Measurements from ENCODE around the gene CDH13. TPM values are rescaled to one million over a fixed set of nuclear protein-coding genes. Genes with fewer than 3 reads are reported as not detected.

Gene CDH13
- total RNA-seq, 1 experiment from 2014 or later = not detected

DNA sequence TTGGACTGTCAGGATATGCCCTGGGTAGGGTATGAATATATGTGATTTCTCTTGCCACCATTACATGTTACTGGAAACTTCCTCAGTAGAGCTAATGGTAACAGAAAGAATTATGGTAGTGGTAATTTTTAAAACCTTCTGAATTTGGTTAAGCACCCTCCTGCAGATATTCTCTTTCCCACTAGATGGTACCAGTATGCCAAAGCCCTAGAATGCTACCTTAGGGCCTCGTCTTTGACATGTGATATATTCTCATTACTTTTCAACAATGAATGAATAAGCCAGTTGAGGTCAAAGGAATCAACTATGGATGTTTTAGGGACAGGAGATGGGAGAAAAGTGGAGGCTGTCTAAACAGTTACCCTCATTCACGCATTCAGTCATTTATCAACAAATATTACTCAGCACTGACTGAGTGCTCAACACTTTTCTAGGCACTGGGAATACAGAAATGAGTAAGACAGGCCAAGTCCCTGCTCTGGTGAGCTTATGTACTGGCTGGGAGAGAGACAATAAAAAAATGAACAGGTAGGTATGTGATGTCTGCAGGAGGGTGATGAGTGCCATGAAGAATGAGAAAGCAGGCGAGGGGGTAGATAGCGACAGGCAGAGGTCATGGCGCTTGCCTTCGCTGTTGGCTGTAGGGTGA, 14.7 kb downstream of the CDH13 start:
- in situ Hi-C loops (cut with HindIII; ENCODE audit: low pct_unique_long_range_greater_than_20kb, low sequenced_read_pairs) = no loop called here
- peak; percentile 67 for DNase-seq (ENCODE audit: low read depth, low spot score)

DNA sequence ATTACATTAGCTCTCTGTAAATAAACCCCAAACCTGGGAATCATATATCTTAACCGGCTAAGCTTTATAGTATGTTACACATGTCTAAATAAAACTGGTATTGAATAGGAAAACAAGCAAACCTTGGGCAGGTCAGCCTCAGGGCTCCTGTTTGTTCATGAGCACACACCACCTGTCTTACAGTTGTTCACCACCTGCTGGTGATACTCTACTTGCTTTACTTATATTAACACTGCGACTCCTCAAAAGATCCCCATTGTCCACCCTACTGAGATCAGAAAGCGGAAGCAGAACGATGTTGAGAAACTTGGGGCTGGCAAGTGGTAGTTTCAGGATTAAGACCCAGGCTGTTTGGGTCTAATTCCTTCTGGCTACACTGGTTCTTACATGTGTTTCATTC, 16.4 kb downstream of the CDH13 start:
- no peak for DNase-seq (ENCODE audit: low read depth, low spot score)
- in situ Hi-C loops (cut with HindIII; ENCODE audit: low pct_unique_long_range_greater_than_20kb, low sequenced_read_pairs) = no loop called here

DNA sequence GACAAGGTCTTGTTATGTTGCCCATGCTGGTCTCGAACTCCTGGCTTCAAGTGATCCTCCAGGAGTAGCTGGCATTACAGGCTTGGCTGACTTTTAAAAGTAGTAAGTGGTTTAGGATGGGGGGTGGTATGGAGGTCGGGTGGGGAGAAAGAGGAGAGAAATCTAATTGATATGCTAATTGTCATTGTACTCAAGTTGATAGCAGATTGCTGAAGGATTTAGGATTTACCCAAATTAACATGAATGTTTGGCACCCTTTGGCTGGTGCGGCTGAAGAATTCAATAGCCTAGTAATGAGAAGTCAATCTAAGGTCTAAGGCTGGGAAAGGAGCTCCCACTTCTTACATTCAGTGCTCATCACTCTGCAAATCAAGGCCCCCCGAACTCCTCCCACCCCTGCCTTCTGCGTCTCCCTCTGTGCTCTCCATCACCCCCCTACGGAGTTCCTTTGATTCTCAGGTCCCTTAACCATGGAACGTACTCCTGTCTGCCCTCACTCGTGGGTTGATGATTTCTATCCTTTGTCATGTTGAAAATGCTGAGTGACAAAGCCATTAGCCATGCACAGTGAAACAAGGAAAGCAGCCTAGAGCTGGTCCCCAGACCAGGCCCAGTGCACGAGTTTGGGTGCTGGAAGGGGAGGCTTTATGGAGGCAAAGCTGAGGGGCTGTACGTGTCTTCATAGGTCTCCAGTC, 17.3 kb downstream of the CDH13 start:
- in situ Hi-C loops (cut with HindIII; ENCODE audit: low pct_unique_long_range_greater_than_20kb, low sequenced_read_pairs) = no loop called here
- DNase-seq (ENCODE audit: low read depth, low spot score) = no peak

DNA sequence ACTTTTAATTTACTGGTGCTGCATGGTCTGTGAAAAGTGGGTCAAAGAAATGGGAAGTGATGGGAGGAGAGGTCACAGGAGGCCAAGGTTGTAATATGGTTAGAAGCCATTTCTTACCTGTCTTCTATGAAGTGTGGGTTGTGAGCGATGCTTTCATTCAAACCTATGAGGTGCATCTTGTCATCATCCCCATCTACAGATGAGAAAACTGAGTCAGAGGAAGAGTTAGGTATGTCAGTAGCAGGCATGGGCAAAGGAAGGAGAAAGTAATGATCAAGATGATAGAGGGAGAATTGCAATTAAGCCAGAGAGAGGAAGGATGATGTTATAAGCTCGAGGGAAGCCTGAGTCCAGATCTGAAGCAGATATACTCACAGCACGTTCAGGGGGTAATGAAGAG, 19.7 kb downstream of the CDH13 start:
- in situ Hi-C loops (cut with HindIII; ENCODE audit: low pct_unique_long_range_greater_than_20kb, low sequenced_read_pairs) = no loop called here
- DNase-seq (ENCODE audit: low read depth, low spot score) = no peak

DNA sequence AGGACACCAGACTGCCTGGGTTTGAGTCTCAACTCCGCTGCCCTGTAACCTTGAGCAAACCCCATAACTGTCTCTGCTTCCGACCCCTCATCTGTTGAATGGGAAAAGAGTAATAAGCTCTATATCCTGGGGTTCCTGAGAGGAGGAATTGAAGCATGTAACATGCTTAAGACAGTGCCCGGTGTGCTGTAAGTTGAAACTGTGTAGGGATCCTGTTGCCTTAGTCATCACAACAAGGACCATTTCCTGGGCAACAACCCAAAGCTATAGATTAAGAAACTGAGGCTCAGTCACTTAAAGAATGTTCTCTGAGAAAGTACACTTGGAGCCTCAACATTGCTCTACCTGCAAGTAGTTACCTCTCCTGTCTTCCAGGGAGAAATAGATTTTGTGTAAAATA, 23.0 kb downstream of the CDH13 start:
- in situ Hi-C loops (cut with HindIII; ENCODE audit: low pct_unique_long_range_greater_than_20kb, low sequenced_read_pairs) = no loop called here
- DNase-seq (ENCODE audit: low read depth, low spot score) = no peak

DNA sequence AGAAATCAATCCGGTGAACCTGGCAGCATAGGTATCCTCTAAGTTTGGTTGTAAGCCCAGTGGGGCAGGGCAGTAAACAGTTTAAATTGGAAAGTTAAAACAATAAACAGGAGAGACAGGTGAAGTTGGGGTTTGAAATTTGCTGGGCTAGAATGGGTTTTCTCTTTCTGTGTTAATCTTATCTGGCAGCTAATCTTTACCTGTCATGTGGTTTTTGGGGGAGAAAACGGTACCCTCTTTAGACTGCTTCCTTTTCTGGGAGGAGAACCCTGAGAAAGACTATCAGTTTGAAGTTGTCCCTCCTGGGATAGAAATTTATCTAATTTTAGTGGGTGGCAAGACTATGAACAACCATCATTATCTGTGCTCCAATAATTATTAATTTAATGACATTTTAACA, 24.0 kb downstream of the CDH13 start:
- no peak for DNase-seq (ENCODE audit: low read depth, low spot score)
- in situ Hi-C loops (cut with HindIII; ENCODE audit: low pct_unique_long_range_greater_than_20kb, low sequenced_read_pairs) = no loop called here

DNA sequence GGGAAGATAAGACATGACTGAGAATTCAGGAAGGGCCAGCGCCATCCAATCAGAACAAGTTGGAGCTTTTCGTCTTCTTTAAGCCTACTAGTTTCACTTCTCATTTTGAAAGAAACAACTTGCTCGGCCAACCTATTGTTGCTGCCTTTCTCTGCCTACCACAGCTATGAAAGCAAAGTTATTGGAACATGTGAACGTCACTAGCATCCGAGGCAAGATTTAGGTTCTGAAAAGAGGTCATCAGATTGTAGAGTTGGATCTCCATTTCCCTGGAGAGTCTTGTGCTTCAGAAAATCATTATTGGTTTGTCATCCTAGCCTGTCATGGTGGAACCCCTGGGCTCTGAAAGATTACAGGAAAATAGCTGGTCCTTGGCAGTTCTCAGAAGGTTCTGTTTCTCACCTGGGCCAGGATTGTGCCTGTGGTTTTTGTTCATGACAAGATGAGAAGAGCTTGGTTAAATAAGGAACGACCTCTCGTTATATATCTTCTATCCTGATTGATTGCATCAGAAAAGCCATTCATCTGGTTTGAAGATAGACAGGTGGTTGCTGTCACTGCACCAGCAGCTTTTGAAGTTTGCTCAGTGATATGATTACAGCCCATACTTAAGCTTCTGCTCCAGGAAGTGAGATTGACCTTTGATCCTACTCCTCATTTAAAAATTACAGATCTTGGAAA, 25.3 kb downstream of the CDH13 start:
- no peak for DNase-seq (ENCODE audit: low read depth, low spot score)
- in situ Hi-C loops (cut with HindIII; ENCODE audit: low pct_unique_long_range_greater_than_20kb, low sequenced_read_pairs) = no loop called here

DNA sequence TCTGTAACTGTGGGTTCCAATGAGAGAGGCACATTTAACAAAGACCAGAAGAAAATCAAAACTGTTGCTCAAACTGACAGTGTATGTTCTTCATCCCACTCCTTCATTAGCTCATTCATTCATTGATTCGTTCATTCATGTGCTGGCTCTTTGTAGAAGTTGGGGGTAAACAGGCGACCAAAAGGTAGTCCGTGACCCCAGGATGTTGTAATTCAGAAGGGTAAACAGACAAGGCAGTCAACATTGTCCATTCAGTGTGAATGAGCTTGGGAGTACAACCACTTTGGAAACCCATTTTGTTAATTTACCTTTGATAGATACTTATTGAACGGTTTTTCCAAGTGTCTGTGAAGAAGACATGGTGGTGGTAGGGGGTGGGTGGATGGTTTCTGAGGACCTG, 26.1 kb downstream of the CDH13 start:
- DNase-seq (ENCODE audit: low read depth, low spot score) = no peak
- in situ Hi-C loops (cut with HindIII; ENCODE audit: low pct_unique_long_range_greater_than_20kb, low sequenced_read_pairs) = no loop called here

DNA sequence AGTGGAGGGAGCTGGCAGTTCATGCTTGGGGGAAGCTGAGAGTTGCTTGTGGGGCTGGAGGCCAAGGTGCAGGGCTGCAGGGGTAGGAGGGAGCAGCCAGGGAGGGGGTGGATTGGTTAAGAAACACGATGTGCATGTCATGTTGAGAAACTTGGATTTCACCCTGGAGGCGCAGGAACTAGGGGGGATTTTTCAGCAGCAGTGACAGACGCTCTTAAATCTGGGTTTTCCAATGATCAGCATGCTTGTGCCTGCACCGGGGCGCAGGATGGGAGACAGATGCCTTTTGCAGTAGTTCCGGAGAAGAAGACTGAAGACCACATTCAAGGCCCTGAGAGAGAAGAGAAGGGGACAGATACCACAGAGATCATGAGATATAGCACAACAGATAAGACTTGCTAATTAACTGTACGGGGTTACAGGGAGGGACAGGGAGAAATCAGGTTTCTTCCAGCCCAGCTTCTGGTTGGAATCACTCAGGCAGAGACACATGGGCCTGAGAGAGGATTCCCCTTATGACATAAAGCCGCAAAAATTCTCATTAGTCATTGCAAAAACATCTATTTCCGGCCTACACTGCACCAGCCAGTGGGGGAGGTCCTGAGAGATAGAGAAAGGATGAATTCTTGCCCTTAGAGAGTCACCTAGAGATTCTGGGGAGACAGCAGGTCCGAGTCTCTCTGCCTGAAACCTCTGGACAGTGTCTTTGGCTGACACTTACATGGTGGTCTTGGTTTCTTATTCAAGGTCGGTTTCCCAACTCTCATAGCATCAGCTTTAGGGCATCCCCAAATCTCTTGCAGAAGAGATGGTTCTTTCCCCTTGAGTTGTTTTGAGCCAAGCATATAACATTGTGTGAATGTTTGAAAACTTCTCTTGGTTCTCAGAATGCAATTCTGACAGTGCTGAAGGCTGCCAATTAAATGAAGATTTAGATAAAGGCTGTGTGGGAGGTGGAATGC, 27.1 kb downstream of the CDH13 start:
- peak; percentile 44 for DNase-seq (ENCODE audit: low read depth, low spot score)
- in situ Hi-C loops (cut with HindIII; ENCODE audit: low pct_unique_long_range_greater_than_20kb, low sequenced_read_pairs) = no loop called here

DNA sequence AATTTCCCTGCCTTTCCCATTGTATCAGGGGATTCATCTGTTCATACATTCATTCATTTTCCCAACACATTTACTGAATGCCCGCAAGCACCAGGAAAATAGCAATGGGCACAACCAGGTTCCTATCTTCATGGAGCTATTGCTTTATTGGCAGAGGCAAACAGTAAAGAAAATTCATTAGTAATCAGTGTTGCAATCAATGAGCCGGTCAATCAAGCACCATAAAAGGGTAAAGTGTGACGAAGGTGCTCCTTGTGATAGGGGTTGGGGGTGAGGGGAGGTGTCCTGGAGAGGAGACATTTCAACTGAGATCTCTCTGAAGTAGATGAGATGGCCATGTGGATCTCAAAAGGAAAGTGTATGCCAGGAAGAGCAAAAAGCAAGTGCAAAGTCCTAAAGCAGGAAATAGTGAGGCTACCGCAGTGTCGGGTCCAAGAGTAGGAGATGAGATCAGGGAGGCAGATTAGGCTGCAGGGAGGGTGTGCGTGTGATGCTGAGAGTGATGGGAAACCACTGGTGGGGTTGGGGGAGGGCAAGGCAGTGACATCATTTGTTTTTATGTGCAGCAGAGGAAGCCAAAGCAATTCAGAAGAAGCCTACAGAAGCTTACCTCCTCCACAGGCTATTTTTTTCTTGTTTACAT, 28.4 kb downstream of the CDH13 start:
- in situ Hi-C loops (cut with HindIII; ENCODE audit: low pct_unique_long_range_greater_than_20kb, low sequenced_read_pairs) = no loop called here
- no peak for DNase-seq (ENCODE audit: low read depth, low spot score)

DNA sequence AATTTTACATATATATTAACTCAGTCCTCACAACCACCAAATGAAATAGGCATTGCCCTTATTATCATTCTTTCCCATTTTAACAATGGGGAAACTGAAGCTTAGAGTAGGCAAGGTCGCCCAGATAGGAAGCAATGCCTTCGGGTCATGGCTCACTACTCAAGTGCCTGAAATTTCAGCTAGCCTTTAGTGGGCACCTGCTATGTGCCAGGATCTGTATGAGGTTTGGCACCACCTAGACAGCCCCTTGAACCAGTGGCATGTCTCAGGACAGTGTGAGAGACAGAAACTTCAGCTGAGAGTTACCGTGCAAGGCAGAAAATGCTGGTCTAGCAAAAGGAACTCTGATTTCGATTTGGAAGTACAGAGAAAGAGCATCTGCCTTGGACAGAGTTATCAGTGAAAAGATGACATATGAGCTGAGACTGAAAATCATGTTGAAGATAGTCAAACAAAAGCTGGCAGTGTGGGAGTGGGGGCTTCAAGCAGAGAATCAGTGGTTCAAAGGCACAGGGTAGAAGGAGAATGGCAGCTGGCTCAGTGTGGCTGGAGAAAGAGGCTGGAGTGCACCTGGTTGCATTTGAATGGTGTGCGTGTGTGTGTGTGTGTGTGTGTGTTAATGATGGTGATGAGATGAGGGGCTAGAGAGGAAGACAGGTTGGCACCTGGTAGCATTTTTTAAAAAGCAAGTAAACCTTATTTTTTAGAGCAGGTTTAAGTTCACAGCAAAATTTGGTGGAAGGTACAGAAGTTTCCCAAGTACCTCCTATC, 29.1 kb downstream of the CDH13 start:
- DNase-seq (ENCODE audit: low read depth, low spot score) = no peak
- in situ Hi-C loops (cut with HindIII; ENCODE audit: low pct_unique_long_range_greater_than_20kb, low sequenced_read_pairs) = no loop called here

DNA sequence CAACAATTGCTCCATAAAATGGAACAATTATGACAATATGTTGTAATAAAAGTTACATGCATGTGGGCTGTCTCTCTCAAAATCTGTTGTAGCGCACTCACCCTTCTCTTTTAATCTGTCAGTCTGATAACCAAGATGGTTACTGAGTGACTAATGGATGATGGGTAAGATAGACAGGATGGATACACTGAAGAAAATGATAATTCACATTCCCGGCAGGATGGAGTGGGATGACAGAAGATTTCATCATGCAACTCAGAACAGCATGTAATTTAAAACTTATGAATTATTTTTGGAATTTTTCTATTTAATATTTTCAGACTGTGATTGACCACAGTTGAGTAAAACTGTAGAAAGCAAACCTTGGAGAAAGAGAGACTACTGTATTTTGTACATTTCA, 30.5 kb downstream of the CDH13 start:
- in situ Hi-C loops (cut with HindIII; ENCODE audit: low pct_unique_long_range_greater_than_20kb, low sequenced_read_pairs) = no loop called here
- no peak for DNase-seq (ENCODE audit: low read depth, low spot score)

DNA sequence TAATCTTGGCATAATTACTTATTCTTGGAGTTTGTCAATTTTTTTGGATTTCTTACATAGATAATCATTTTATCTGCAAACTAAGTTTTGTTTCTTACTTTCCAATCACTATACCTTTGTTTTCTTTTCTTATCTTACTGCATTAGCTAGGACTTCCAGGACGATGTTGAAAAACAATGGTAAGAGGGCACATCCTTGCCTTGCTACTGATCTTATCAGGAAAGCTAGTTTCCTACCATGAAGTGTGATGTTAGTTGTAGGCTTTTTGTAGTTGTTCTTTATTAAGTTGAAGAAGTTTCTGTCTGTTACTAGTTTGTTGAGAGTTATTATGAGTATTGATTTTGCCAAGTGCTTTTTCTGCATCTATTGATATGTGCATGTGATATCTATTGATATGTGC, 31.0 kb downstream of the CDH13 start:
- in situ Hi-C loops (cut with HindIII; ENCODE audit: low pct_unique_long_range_greater_than_20kb, low sequenced_read_pairs) = no loop called here
- DNase-seq (ENCODE audit: low read depth, low spot score) = no peak

DNA sequence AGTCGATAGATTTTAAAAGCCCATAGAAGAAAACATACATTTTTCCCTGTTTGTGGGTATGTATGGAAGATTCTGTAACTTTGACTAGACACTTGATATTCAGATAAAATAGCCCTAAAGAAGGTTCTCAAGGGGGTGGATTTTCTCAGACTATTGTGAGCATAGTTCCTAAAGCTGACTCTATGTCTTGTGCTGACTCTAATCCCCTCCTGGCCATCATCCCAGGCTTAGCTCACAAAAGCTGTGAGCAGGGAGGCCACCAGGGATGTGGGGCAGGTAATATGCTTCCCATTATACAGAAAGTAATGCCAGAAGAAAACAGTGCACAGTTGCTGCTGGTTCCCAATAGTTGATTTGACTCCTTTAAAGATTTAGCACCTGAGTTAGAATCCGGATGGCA, 32.0 kb downstream of the CDH13 start:
- in situ Hi-C loops (cut with HindIII; ENCODE audit: low pct_unique_long_range_greater_than_20kb, low sequenced_read_pairs) = no loop called here
- DNase-seq (ENCODE audit: low read depth, low spot score) = no peak

DNA sequence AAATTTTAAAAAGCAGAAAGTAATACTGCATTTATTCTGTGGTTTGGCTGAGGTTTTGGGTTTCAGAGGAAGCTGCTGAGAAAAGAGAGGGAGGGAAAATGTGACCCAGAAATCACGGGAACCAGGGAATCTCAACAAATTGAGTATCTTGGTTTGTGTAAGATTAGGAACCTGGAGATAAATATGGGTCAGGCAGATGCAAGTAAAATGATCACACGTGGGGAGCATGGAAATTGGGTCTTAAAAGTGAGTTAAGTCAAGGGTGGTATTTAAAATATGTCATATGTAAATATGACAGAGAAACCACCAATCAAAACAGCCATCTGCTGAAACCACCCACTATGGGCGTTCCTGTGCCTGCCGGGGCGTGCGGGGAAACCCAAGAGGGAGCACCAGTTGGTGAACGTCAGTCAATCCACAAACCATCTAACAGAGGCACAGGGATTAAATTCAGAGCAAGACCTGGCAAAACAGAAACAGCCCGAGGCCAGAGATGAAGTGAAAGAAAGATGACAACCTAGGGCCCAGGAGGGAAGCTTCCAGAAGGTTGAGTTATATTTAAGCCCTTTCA, 33.4 kb downstream of the CDH13 start:
- DNase-seq (ENCODE audit: low read depth, low spot score) = peak; percentile 9
- in situ Hi-C loops (cut with HindIII; ENCODE audit: low pct_unique_long_range_greater_than_20kb, low sequenced_read_pairs) = no loop called here

DNA sequence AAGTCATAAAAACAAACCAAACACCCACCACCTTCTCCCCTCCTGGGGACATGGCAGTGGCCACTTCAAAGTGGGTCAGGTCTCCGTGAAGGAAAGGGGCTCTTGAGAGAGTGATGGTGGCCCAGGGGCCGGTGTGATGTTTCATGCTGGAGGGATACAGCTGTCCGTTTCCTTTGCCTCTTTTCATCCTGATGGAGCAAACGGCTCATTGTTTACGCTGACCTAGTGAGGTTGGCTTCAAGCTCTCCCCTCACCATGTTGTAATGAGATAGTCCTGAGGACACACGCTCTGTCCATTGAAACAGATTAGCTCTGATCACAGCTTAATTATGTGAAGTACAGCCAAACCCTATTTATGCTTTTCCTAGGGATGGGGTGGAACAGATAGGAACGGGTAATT, 34.2 kb downstream of the CDH13 start:
- no peak for DNase-seq (ENCODE audit: low read depth, low spot score)
- in situ Hi-C loops (cut with HindIII; ENCODE audit: low pct_unique_long_range_greater_than_20kb, low sequenced_read_pairs) = no loop called here

DNA sequence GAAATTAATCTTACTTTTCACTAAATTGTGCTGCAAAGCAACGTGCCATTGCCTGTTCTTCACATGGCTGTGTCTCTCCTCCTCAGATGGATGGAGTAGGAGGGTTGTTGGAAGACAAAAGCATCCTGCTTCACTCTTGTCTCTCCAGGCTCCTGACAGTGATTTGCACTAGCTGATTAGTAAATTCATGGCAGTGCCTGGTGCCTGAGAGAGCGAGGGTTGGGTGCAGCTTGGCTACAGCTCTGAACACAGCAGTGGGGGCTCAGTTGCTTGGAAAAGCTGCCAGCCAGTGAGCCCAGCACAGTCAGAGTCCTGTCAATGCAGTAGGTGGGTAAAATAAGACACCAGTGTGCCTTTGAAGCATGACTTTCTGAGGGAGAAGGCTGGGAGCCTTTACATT, 37.4 kb downstream of the CDH13 start:
- in situ Hi-C loops (cut with HindIII; ENCODE audit: low pct_unique_long_range_greater_than_20kb, low sequenced_read_pairs) = no loop called here
- no peak for DNase-seq (ENCODE audit: low read depth, low spot score)
